GM23338 (cell line): Measurements from ENCODE around the gene REEP5. TPM values are rescaled to one million over a fixed set of nuclear protein-coding genes. Genes with fewer than 3 reads are reported as not detected.

Experiments
- ATAC-seq: fragments of 200-7000 bp; cut with Tn5 transposase; 3 replicates; pipeline ENCODE4 v1.9.1; 2020
- DNase-seq: peaks from one replicate; pipeline ENCODE4 v3.0.0-alpha.2; 2015; ENCODE audit warnings: low spot score
- H2AFZ ChIP-seq: fragments of 200-600 bp; sonication (generic); 2 replicates; pipeline ENCODE4 v1.8.0; 2016; ENCODE audit warnings: antibody characterized with exemption, mild to moderate bottlenecking, moderate library complexity
- H3F3A ChIP-seq: fragments of 200-600 bp; sonication (generic); replicated peaks from 2 replicates; pipeline ENCODE4 v1.8.0; 2017; ENCODE audit warnings: antibody characterized with exemption, mixed run types, low read depth
- H3K27ac ChIP-seq: fragments of 200-600 bp; sonication (generic); 2 replicates; pipeline ENCODE4 v1.6.1; 2016; ENCODE audit warnings: low read depth
- H3K27me3 ChIP-seq: fragments of 200-600 bp; sonication (generic); 2 replicates; pipeline ENCODE4 v1.8.0; 2016; ENCODE audit warnings: mild to moderate bottlenecking, mixed run types, moderate library complexity; ENCODE audit not compliant: insufficient read depth
- H3K36me3 ChIP-seq: fragments of 200-600 bp; sonication (generic); 2 replicates; pipeline ENCODE4 v1.8.0; 2016; ENCODE audit warnings: mild to moderate bottlenecking; ENCODE audit not compliant: insufficient read depth
- H3K4me1 ChIP-seq: fragments of 200-600 bp; sonication (generic); 2 replicates; pipeline ENCODE4 v1.8.0; 2016; ENCODE audit warnings: mild to moderate bottlenecking, moderate library complexity; ENCODE audit not compliant: insufficient read depth
- H3K4me2 ChIP-seq: fragments of 200-600 bp; sonication (generic); 2 replicates; pipeline ENCODE4 v1.7.1; 2017; ENCODE audit warnings: mixed run types
- H3K4me3 ChIP-seq: fragments of 200-600 bp; sonication (generic); 2 replicates; pipeline ENCODE4 v1.6.1; 2016; ENCODE audit warnings: mixed run types
- H3K79me2 ChIP-seq: fragments of 200-600 bp; sonication (generic); replicated peaks from 2 replicates; pipeline ENCODE4 v1.8.0; 2017; ENCODE audit warnings: mild to moderate bottlenecking; ENCODE audit not compliant: insufficient read depth
- H3K9me2 ChIP-seq: fragments of 200-600 bp; sonication (generic); 2 replicates; pipeline ENCODE4 v1.8.0; 2017; ENCODE audit not compliant: insufficient read depth
- H4K20me1 ChIP-seq: fragments of 200-600 bp; sonication (generic); replicated peaks from 2 replicates; pipeline ENCODE4 v1.8.0; 2017; ENCODE audit warnings: mild to moderate bottlenecking; ENCODE audit not compliant: insufficient read depth
- H3K27ac Mint-ChIP-seq: 2 replicates; pipeline ENCODE4 v1.8.0; 2020; ENCODE audit warnings: inconsistent platforms, mild to moderate bottlenecking, moderate library complexity, mixed read lengths
- H3K27me3 Mint-ChIP-seq: 3 replicates; pipeline ENCODE4 v1.8.0; 2022; ENCODE audit warnings: low read depth, mild to moderate bottlenecking, moderate library complexity, mixed read lengths, inconsistent platforms; ENCODE audit not compliant: insufficient read depth, poor library complexity
- H3K36me3 Mint-ChIP-seq: 3 replicates; pipeline ENCODE4 v1.8.0; 2021; ENCODE audit warnings: low read depth, mild to moderate bottlenecking, inconsistent platforms, moderate library complexity, mixed read lengths
- H3K4me1 Mint-ChIP-seq: 3 replicates; pipeline ENCODE4 v1.8.0; 2020; ENCODE audit warnings: mild to moderate bottlenecking, inconsistent platforms, mixed read lengths
- H3K4me3 Mint-ChIP-seq: 3 replicates; pipeline ENCODE4 v1.8.0; 2021; ENCODE audit warnings: moderate library complexity, mild to moderate bottlenecking, inconsistent platforms, mixed read lengths
- H3K9me3 Mint-ChIP-seq: 3 replicates; pipeline ENCODE4 v1.8.0; 2020; ENCODE audit warnings: moderate library complexity, mild to moderate bottlenecking, inconsistent platforms, mixed read lengths
- CREB1 ChIP-seq: fragments of 250-450 bp; sonication (Bioruptor Pico); IDR thresholded peaks from 2 replicates; pipeline ENCODE4 v1.5.0; 2020; ENCODE audit warnings: low read depth, mild to moderate bottlenecking, moderate library complexity
- EZH2 ChIP-seq: fragments of 200-600 bp; sonication (generic); IDR thresholded peaks from one replicate; pipeline ENCODE4 v1.8.0; 2017; ENCODE audit warnings: antibody characterized with exemption, mild to moderate bottlenecking, low read depth; ENCODE audit not compliant: unreplicated experiment
- EZH2phosphoT487 ChIP-seq: fragments of 200-600 bp; sonication (generic); IDR thresholded peaks from one replicate; pipeline ENCODE4 v1.8.1; 2018; ENCODE audit warnings: antibody characterized with exemption; ENCODE audit not compliant: unreplicated experiment
- JUNB ChIP-seq: IDR thresholded peaks from one replicate; pipeline ENCODE4 v1.6.1; 2016; ENCODE audit warnings: antibody characterized with exemption; ENCODE audit not compliant: unreplicated experiment
- NANOG ChIP-seq: IDR thresholded peaks from 2 replicates; pipeline ENCODE4 v1.6.1; 2016; ENCODE audit warnings: antibody characterized with exemption, borderline replicate concordance
- POLR2AphosphoS5 ChIP-seq: IDR thresholded peaks from 2 replicates; pipeline ENCODE4 v1.6.1; 2016; ENCODE audit warnings: antibody characterized with exemption, low read depth
- STAT1 ChIP-seq: IDR thresholded peaks from one replicate; pipeline ENCODE4 v1.6.1; 2016; ENCODE audit warnings: antibody characterized with exemption; ENCODE audit not compliant: unreplicated experiment
- ZNF114 ChIP-seq: fragments of 250-450 bp; sonication (Bioruptor Pico); IDR thresholded peaks from 2 replicates; pipeline ENCODE4 v1.5.0; 2020; ENCODE audit warnings: mild to moderate bottlenecking, moderate library complexity
- ZNF331 ChIP-seq: fragments of 250-450 bp; sonication (Bioruptor Pico); IDR thresholded peaks from 2 replicates; pipeline ENCODE4 v1.5.0; 2020; ENCODE audit warnings: low read depth, mild to moderate bottlenecking, moderate library complexity
- polyA plus RNA-seq: library from polyadenylated mRNA; unstranded; fragments of >200 nt; fragmentation: Nextera tagmentation; extraction: Ambion mirVana; gene quantifications from 2 replicates; pipeline ENCODE4 v1.2.1, GENCODE V29; 2016
- total RNA-seq: library from RNA; depleted of rRNA; stranded (reverse); fragments of >200 nt; shearing (Covaris generic); gene quantifications from 2 replicates; pipeline ENCODE4 v1.2.3, GENCODE V29; 2014
- TF ChIP-seq, protein P1 (sequence below), 2 experiments: fragments of 200-600 bp in 1 of 2; sonication (generic) in 1 of 2; conservative IDR thresholded peaks; 2 replicates each; pipeline versions ENCODE4 v1.5.1 to v1.6.1; 2016 to 2017; ENCODE audit warnings: antibody characterized with exemption in 2 of 2, low read depth in 2 of 2, mild to moderate bottlenecking in 2 of 2, moderate library complexity in 1 of 2
- TF ChIP-seq, protein P2 (sequence below): IDR thresholded peaks from one replicate; pipeline ENCODE4 v1.6.1; 2018; ENCODE audit warnings: antibody characterized with exemption; ENCODE audit not compliant: unreplicated experiment
- TF ChIP-seq, protein P3 (sequence below): IDR thresholded peaks from 2 replicates; pipeline ENCODE4 v1.6.1; 2016; ENCODE audit warnings: antibody characterized with exemption
- TF ChIP-seq, protein P4 (sequence below): fragments of 250-450 bp; sonication (Bioruptor Pico); IDR thresholded peaks from 2 replicates; pipeline ENCODE4 v1.5.0; 2020; ENCODE audit warnings: mild to moderate bottlenecking, moderate library complexity

The REEP5 gene
- total and polyA plus RNA-seq, 2 experiments from 2014 or later: 32.5 to 111 TPM

DNA sequence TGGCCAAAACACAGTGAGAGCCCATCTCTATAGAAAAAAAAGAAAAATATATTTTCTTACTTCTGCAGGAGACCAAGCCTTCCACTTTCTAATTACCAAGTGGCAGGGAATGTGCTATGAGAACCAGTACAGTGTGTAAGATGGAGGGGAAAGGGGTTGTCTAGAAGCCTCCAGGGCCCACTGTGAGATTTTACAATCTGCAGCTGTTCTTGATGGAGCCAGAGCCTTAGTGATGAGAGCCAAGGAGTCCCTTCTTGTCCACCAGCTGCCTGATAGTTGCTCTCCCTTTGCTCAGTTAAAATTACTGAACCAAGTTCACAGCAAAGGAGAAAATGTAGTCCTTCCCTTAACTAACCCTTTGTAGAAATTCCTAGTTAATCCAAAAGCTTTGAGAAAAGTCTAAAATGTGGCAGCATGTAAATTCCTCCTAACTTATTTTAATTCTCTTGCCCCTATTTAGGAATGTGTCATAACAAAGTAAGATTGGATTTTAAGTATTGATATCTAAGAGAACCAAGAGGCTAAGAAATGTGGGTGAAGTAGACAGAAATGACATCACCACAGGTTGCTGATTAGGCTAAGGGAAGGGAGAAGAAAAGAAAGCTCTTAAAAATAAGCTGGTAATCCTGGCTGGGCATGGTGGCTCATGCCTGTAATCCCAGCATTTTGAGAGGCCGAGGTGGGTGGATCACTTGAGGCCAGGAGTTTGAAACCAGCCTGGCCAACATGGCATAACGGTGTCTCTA lies 41.6 kb downstream of the REEP5 start:
- Mint-ChIP-seq H3K27me3 (peaks cover 4% of the 10 kb centered on the region), H3K9me3 (no peaks in the 10 kb centered on the region), H3K27ac (no peak overlapping the region), H3K4me1 (peaks cover 27% of the 10 kb centered on the region; the same call in 2 of the 3 replicates), H3K4me3 (no peak overlapping the region), H3K36me3 (peaks cover 36% of the 10 kb centered on the region)
- Histone ChIP-seq H3K79me2 (no peaks in the 10 kb centered on the region; the same call in 1 of the 2 replicates), H2AFZ (no peak overlapping the region), H3K27me3 (no peaks in the 10 kb centered on the region), H3K27ac (0 out of 2 replicates have a peak overlapping the region, but pooled peaks have one; percentile 28), H3K4me3 (no peak overlapping the region), H3K36me3 (no peaks in the 10 kb centered on the region; the same call in 1 of the 2 replicates), H3F3A (no peaks in the 10 kb centered on the region), H4K20me1 (peaks cover 8% of the 10 kb centered on the region; the same call in 1 of the 2 replicates), H3K4me2 (no peak overlapping the region), H3K4me1 (peaks cover 10% of the 10 kb centered on the region; the same call in 1 of the 2 replicates), H3K9me2 (no peaks in the 10 kb centered on the region)
- TF ChIP-seq EZH2: no peak
- TF ChIP-seq STAT1: no peak
- TF ChIP-seq, protein P1, sequence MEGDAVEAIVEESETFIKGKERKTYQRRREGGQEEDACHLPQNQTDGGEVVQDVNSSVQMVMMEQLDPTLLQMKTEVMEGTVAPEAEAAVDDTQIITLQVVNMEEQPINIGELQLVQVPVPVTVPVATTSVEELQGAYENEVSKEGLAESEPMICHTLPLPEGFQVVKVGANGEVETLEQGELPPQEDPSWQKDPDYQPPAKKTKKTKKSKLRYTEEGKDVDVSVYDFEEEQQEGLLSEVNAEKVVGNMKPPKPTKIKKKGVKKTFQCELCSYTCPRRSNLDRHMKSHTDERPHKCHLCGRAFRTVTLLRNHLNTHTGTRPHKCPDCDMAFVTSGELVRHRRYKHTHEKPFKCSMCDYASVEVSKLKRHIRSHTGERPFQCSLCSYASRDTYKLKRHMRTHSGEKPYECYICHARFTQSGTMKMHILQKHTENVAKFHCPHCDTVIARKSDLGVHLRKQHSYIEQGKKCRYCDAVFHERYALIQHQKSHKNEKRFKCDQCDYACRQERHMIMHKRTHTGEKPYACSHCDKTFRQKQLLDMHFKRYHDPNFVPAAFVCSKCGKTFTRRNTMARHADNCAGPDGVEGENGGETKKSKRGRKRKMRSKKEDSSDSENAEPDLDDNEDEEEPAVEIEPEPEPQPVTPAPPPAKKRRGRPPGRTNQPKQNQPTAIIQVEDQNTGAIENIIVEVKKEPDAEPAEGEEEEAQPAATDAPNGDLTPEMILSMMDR (conservative IDR thresholded peaks at IDR 0.05; ENCODE audit: low read depth in 2 of 2): no peak
- TF ChIP-seq ZNF331 (CRISPR knock-in tag): no peak
- no peak for TF ChIP-seq ZNF114
- no peak for TF ChIP-seq POLR2AphosphoS5
- TF ChIP-seq JUNB: no peak
- TF ChIP-seq, protein P2, sequence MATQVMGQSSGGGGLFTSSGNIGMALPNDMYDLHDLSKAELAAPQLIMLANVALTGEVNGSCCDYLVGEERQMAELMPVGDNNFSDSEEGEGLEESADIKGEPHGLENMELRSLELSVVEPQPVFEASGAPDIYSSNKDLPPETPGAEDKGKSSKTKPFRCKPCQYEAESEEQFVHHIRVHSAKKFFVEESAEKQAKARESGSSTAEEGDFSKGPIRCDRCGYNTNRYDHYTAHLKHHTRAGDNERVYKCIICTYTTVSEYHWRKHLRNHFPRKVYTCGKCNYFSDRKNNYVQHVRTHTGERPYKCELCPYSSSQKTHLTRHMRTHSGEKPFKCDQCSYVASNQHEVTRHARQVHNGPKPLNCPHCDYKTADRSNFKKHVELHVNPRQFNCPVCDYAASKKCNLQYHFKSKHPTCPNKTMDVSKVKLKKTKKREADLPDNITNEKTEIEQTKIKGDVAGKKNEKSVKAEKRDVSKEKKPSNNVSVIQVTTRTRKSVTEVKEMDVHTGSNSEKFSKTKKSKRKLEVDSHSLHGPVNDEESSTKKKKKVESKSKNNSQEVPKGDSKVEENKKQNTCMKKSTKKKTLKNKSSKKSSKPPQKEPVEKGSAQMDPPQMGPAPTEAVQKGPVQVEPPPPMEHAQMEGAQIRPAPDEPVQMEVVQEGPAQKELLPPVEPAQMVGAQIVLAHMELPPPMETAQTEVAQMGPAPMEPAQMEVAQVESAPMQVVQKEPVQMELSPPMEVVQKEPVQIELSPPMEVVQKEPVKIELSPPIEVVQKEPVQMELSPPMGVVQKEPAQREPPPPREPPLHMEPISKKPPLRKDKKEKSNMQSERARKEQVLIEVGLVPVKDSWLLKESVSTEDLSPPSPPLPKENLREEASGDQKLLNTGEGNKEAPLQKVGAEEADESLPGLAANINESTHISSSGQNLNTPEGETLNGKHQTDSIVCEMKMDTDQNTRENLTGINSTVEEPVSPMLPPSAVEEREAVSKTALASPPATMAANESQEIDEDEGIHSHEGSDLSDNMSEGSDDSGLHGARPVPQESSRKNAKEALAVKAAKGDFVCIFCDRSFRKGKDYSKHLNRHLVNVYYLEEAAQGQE: no peak
- no peak for TF ChIP-seq CREB1 (CRISPR knock-in tag)
- TF ChIP-seq, protein P3, sequence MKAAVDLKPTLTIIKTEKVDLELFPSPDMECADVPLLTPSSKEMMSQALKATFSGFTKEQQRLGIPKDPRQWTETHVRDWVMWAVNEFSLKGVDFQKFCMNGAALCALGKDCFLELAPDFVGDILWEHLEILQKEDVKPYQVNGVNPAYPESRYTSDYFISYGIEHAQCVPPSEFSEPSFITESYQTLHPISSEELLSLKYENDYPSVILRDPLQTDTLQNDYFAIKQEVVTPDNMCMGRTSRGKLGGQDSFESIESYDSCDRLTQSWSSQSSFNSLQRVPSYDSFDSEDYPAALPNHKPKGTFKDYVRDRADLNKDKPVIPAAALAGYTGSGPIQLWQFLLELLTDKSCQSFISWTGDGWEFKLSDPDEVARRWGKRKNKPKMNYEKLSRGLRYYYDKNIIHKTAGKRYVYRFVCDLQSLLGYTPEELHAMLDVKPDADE: no peak
- TF ChIP-seq NANOG: no peak
- no peak for TF ChIP-seq EZH2phosphoT487
- TF ChIP-seq, protein P4, sequence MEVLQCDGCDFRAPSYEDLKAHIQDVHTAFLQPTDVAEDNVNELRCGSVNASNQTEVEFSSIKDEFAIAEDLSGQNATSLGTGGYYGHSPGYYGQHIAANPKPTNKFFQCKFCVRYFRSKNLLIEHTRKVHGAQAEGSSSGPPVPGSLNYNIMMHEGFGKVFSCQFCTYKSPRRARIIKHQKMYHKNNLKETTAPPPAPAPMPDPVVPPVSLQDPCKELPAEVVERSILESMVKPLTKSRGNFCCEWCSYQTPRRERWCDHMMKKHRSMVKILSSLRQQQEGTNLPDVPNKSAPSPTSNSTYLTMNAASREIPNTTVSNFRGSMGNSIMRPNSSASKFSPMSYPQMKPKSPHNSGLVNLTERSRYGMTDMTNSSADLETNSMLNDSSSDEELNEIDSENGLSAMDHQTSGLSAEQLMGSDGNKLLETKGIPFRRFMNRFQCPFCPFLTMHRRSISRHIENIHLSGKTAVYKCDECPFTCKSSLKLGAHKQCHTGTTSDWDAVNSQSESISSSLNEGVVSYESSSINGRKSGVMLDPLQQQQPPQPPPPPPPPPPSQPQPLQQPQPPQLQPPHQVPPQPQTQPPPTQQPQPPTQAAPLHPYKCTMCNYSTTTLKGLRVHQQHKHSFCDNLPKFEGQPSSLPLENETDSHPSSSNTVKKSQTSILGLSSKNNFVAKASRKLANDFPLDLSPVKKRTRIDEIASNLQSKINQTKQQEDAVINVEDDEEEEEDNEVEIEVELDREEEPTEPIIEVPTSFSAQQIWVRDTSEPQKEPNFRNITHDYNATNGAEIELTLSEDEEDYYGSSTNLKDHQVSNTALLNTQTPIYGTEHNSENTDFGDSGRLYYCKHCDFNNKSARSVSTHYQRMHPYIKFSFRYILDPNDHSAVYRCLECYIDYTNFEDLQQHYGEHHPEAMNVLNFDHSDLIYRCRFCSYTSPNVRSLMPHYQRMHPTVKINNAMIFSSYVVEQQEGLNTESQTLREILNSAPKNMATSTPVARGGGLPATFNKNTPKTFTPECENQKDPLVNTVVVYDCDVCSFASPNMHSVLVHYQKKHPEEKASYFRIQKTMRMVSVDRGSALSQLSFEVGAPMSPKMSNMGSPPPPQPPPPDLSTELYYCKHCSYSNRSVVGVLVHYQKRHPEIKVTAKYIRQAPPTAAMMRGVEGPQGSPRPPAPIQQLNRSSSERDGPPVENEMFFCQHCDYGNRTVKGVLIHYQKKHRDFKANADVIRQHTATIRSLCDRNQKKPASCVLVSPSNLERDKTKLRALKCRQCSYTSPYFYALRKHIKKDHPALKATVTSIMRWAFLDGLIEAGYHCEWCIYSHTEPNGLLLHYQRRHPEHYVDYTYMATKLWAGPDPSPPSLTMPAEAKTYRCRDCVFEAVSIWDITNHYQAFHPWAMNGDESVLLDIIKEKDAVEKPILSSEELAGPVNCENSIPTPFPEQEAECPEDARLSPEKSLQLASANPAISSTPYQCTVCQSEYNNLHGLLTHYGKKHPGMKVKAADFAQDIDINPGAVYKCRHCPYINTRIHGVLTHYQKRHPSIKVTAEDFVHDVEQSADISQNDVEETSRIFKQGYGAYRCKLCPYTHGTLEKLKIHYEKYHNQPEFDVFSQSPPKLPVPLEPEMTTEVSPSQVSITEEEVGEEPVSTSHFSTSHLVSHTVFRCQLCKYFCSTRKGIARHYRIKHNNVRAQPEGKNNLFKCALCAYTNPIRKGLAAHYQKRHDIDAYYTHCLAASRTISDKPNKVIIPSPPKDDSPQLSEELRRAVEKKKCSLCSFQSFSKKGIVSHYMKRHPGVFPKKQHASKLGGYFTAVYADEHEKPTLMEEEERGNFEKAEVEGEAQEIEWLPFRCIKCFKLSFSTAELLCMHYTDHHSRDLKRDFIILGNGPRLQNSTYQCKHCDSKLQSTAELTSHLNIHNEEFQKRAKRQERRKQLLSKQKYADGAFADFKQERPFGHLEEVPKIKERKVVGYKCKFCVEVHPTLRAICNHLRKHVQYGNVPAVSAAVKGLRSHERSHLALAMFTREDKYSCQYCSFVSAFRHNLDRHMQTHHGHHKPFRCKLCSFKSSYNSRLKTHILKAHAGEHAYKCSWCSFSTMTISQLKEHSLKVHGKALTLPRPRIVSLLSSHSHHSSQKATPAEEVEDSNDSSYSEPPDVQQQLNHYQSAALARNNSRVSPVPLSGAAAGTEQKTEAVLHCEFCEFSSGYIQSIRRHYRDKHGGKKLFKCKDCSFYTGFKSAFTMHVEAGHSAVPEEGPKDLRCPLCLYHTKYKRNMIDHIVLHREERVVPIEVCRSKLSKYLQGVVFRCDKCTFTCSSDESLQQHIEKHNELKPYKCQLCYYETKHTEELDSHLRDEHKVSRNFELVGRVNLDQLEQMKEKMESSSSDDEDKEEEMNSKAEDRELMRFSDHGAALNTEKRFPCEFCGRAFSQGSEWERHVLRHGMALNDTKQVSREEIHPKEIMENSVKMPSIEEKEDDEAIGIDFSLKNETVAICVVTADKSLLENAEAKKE (CRISPR knock-in tag): no peak
- ATAC-seq (no peak), DNase-seq (no peak)
